Memory B cell (primary cell): Measurements from ENCODE around the gene RPL19.

Source experiments
- ATAC-seq: fragments of 150-1000 bp; cut with Tn5 transposase; 2 replicates; pipeline ENCODE4 v1.10.0; 2021; ENCODE audit warnings: low read depth, mild to moderate bottlenecking, moderate library complexity
- DNase-seq, 2 donors: peaks; one replicate each; pipeline ENCODE4 v3.0.0; 2022; ENCODE audit warnings: low spot score in 2 of 2
- H3K27ac Mint-ChIP-seq: one replicate; pipeline ENCODE4 v1.8.0; 2022; ENCODE audit warnings: mild to moderate bottlenecking, moderate library complexity, mixed read lengths
- H3K27me3 Mint-ChIP-seq: one replicate; pipeline ENCODE4 v1.8.0; 2022; ENCODE audit warnings: mixed read lengths
- H3K36me3 Mint-ChIP-seq: one replicate; pipeline ENCODE4 v1.8.0; 2022; ENCODE audit warnings: mild to moderate bottlenecking, mixed read lengths
- H3K4me1 Mint-ChIP-seq: one replicate; pipeline ENCODE4 v1.8.0; 2022; ENCODE audit warnings: mixed read lengths
- H3K4me3 Mint-ChIP-seq: one replicate; pipeline ENCODE4 v1.8.0; 2022; ENCODE audit warnings: mild to moderate bottlenecking, moderate library complexity, mixed read lengths
- H3K9me3 Mint-ChIP-seq: one replicate; pipeline ENCODE4 v1.8.0; 2022; ENCODE audit warnings: mixed read lengths

Gene RPL19

GRCh38 chr17:39197380-39198185 is 2.5 kb upstream of the RPL19 start, which contains the start of gene CACNB1:
Gene CACNB1 (minus strand): TSS chr17:39197669. CDS start chr17:39197495, 174 bp downstream.
- no peaks in the 10 kb centered on the region for H3K27me3 Mint-ChIP-seq
- peaks cover 29% of the 10 kb centered on the region for H3K4me1 Mint-ChIP-seq
- H3K4me3 Mint-ChIP-seq: peak within 1 kb of the TSS; percentile 78
- ATAC-seq (peak; percentile 4), DNase-seq (peak in 1 of 2 donors; percentile 34)
- H3K27ac Mint-ChIP-seq: no peak within 1 kb of the TSS
- no peaks in the 10 kb centered on the region for H3K9me3 Mint-ChIP-seq
- peaks cover 11% of the 10 kb centered on the region for H3K36me3 Mint-ChIP-seq

- peaks cover 32% of the 10 kb centered on the region for H3K4me1 Mint-ChIP-seq
- H3K9me3 Mint-ChIP-seq: no peaks in the 10 kb centered on the region
- H3K27ac Mint-ChIP-seq: no peak overlapping the region
- H3K36me3 Mint-ChIP-seq: peaks cover 15% of the 10 kb centered on the region
- ATAC-seq (no peak), DNase-seq (no peak)
- H3K27me3 Mint-ChIP-seq: no peaks in the 10 kb centered on the region
- H3K4me3 Mint-ChIP-seq: peak overlapping the region; percentile 78
Measured at GRCh38 chr17:39198186-39198566, 1.9 kb upstream of the RPL19 start.

- Mint-ChIP-seq H3K4me3 (peak overlapping the region; percentile 97), H3K27me3 (no peaks in the 10 kb centered on the region), H3K9me3 (no peaks in the 10 kb centered on the region), H3K4me1 (peaks cover 31% of the 10 kb centered on the region), H3K36me3 (peaks cover 23% of the 10 kb centered on the region), H3K27ac (peak overlapping the region; percentile 99)
- ATAC-seq: peak; percentile 74
- DNase-seq: no peak
Measured at GRCh38 chr17:39199820-39200069, 338 bp upstream of the RPL19 start.

GRCh38 chr17:39200957-39201510 is 951 bp downstream of the RPL19 start:
- no peak for ATAC-seq
- no peaks in the 10 kb centered on the region for H3K27me3 Mint-ChIP-seq
- H3K9me3 Mint-ChIP-seq: no peaks in the 10 kb centered on the region
- peak overlapping the region; percentile 97 for H3K4me3 Mint-ChIP-seq
- no peak for DNase-seq
- peak overlapping the region; percentile 99 for H3K27ac Mint-ChIP-seq
- H3K36me3 Mint-ChIP-seq: peaks cover 26% of the 10 kb centered on the region
- peaks cover 26% of the 10 kb centered on the region for H3K4me1 Mint-ChIP-seq

- Mint-ChIP-seq H3K27ac (no peak overlapping the region), H3K9me3 (no peaks in the 10 kb centered on the region), H3K4me1 (peaks cover 36% of the 10 kb centered on the region), H3K27me3 (no peaks in the 10 kb centered on the region), H3K4me3 (no peak overlapping the region), H3K36me3 (peaks cover 26% of the 10 kb centered on the region)
- no peak for ATAC-seq
- no peak for DNase-seq
Measured at GRCh38 chr17:39204245-39204644, 4.2 kb downstream of the RPL19 start.

- DNase-seq: no peak
- ATAC-seq: no peak
- H3K27me3 Mint-ChIP-seq: peaks cover under 1% of the 10 kb centered on the region
- H3K4me3 Mint-ChIP-seq: no peak overlapping the region
- H3K9me3 Mint-ChIP-seq: no peaks in the 10 kb centered on the region
- no peak overlapping the region for H3K27ac Mint-ChIP-seq
- H3K36me3 Mint-ChIP-seq: peaks cover 26% of the 10 kb centered on the region
- H3K4me1 Mint-ChIP-seq: peaks cover 37% of the 10 kb centered on the region
Measured at GRCh38 chr17:39205112-39205526, 5.0 kb downstream of the RPL19 start.

GRCh38 chr17:39208136-39208535 is 8.1 kb downstream of the RPL19 start:
- peaks cover 4% of the 10 kb centered on the region for H3K27me3 Mint-ChIP-seq
- no peak for ATAC-seq
- H3K36me3 Mint-ChIP-seq: peaks cover 12% of the 10 kb centered on the region
- DNase-seq: peak in 1 of 2 donors; percentile 44
- H3K4me1 Mint-ChIP-seq: peaks cover 33% of the 10 kb centered on the region
- no peak overlapping the region for H3K4me3 Mint-ChIP-seq
- H3K27ac Mint-ChIP-seq: no peak overlapping the region
- H3K9me3 Mint-ChIP-seq: no peaks in the 10 kb centered on the region

GRCh38 chr17:39208893-39209292 is 8.8 kb downstream of the RPL19 start:
- Mint-ChIP-seq H3K9me3 (no peaks in the 10 kb centered on the region), H3K36me3 (peaks cover 8% of the 10 kb centered on the region), H3K27me3 (peaks cover 7% of the 10 kb centered on the region), H3K27ac (no peak overlapping the region), H3K4me3 (peak overlapping the region; percentile 73), H3K4me1 (peaks cover 30% of the 10 kb centered on the region)
- ATAC-seq: peak; percentile 91
- peak; percentile 69 to 76 for DNase-seq

GRCh38 chr17:39209317-39210092 is 9.4 kb downstream of the RPL19 start:
- ATAC-seq: peak; percentile 16
- Mint-ChIP-seq H3K4me3 (peak overlapping the region; percentile 73), H3K27me3 (peaks cover 7% of the 10 kb centered on the region), H3K36me3 (peaks cover 5% of the 10 kb centered on the region), H3K4me1 (peaks cover 29% of the 10 kb centered on the region), H3K9me3 (no peaks in the 10 kb centered on the region), H3K27ac (no peak overlapping the region)
- DNase-seq: peak in 1 of 2 donors; percentile 44

GRCh38 chr17:39210093-39210434 is 10.0 kb downstream of the RPL19 start:
- peaks cover 11% of the 10 kb centered on the region for H3K27me3 Mint-ChIP-seq

GRCh38 chr17:39212195-39212810 is 12.2 kb downstream of the RPL19 start:
- H3K27me3 Mint-ChIP-seq: peaks cover 22% of the 10 kb centered on the region
- H3K36me3 Mint-ChIP-seq: no peaks in the 10 kb centered on the region
- no peak overlapping the region for H3K27ac Mint-ChIP-seq
- no peaks in the 10 kb centered on the region for H3K9me3 Mint-ChIP-seq
- no peak for ATAC-seq
- H3K4me3 Mint-ChIP-seq: no peak overlapping the region
- DNase-seq: no peak
- H3K4me1 Mint-ChIP-seq: peaks cover 27% of the 10 kb centered on the region

More at GRCh38 chr17:39210093-39210434, 10.0 kb downstream of the RPL19 start:
- Mint-ChIP-seq H3K9me3 (no peaks in the 10 kb centered on the region), H3K27ac (no peak overlapping the region), H3K4me1 (peaks cover 29% of the 10 kb centered on the region), H3K36me3 (peaks cover under 1% of the 10 kb centered on the region), H3K4me3 (peak overlapping the region; percentile 72)
- DNase-seq (no peak), ATAC-seq (no peak)

- ATAC-seq: no peak
- H3K27me3 Mint-ChIP-seq: peaks cover 22% of the 10 kb centered on the region
- H3K27ac Mint-ChIP-seq: no peak overlapping the region
Measured at GRCh38 chr17:39212841-39213480, 12.9 kb downstream of the RPL19 start.

GRCh38 chr17:39213852-39214251 is 13.8 kb downstream of the RPL19 start:
- no peak for ATAC-seq
- DNase-seq: no peak

More at GRCh38 chr17:39212841-39213480, 12.9 kb downstream of the RPL19 start:
- peaks cover 26% of the 10 kb centered on the region for H3K4me1 Mint-ChIP-seq
- DNase-seq: no peak
- no peak overlapping the region for H3K4me3 Mint-ChIP-seq
- H3K36me3 Mint-ChIP-seq: no peaks in the 10 kb centered on the region
- no peaks in the 10 kb centered on the region for H3K9me3 Mint-ChIP-seq

More at GRCh38 chr17:39213852-39214251, 13.8 kb downstream of the RPL19 start:
- peaks cover 18% of the 10 kb centered on the region for H3K4me1 Mint-ChIP-seq
- H3K4me3 Mint-ChIP-seq: no peak overlapping the region
- no peak overlapping the region for H3K27ac Mint-ChIP-seq
- H3K36me3 Mint-ChIP-seq: no peaks in the 10 kb centered on the region
- peaks cover 22% of the 10 kb centered on the region for H3K27me3 Mint-ChIP-seq
- no peaks in the 10 kb centered on the region for H3K9me3 Mint-ChIP-seq
